Tibial artery (tissue), 4 donors: ENCODE results near the gene SLCO3A1.
A peak's percentile ranks its signal among the peaks of the same experiment; 100 is the strongest.

Source experiments
- DNase-seq, 2 donors: peaks; one replicate each; pipeline ENCODE4 v3.0.0-alpha.2; 2019
- H3K27ac ChIP-seq, 2 donors: fragments of 200-600 bp; sonication (generic) in 1 of 2; 1 replicate in 1 of 2; 2 replicates in 1 of 2; pipeline ENCODE4 v1.5.1; 2018 to 2019; ENCODE audit warnings: mild to moderate bottlenecking in 1 of 2
- H3K27me3 ChIP-seq, 2 donors: fragments of 200-600 bp; sonication (generic) in 1 of 2; one replicate each; pipeline versions ENCODE4 v1.5.1 to v1.6.0; 2016 to 2019
- H3K36me3 ChIP-seq, 3 donors: fragments of 200-600 bp; sonication (generic) in 2 of 3; one replicate each; pipeline ENCODE4 v1.5.1; 2016 to 2019; ENCODE audit warnings: mild to moderate bottlenecking in 2 of 3
- H3K4me1 ChIP-seq, 4 donors: fragments of 200-600 bp; sonication (generic) in 2 of 4; 1 replicate in 3 of 4; 2 replicates in 1 of 4; pipeline ENCODE4 v1.5.1; 2016 to 2019
- H3K4me3 ChIP-seq, 2 donors: fragments of 200-600 bp; sonication (generic) in 1 of 2; 1 replicate in 1 of 2; 2 replicates in 1 of 2; pipeline ENCODE4 v1.5.1; 2018 to 2019; ENCODE audit warnings: mild to moderate bottlenecking in 2 of 2
- H3K9me3 ChIP-seq, 3 donors: fragments of 200-600 bp; sonication (generic) in 1 of 3; one replicate each; pipeline ENCODE4 v1.5.1; 2016 to 2019
- CTCF ChIP-seq, 2 experiments: fragments of 200-600 bp in 1 of 2; fragments of 450-650 bp in 1 of 2; IDR thresholded peaks; one replicate each; pipeline ENCODE4 v1.5.1; 2017 to 2019; ENCODE audit warnings: antibody characterized with exemption in 2 of 2, mild to moderate bottlenecking in 1 of 2, moderate library complexity in 1 of 2
- intact Hi-C: fragments of 100-400 bp; cut with DNase I; formaldehyde crosslinking; loops from one replicate; pipeline ENCODE4 v1.15.0; 2023; ENCODE audit warnings: low total_unique reads

SLCO3A1 gene

GRCh38 chr15:92003515-92004067 is 150.1 kb downstream of the SLCO3A1 start:
- Histone ChIP-seq H3K27me3 (no peaks in the 10 kb centered on the region), H3K9me3 (no peaks in the 10 kb centered on the region), H3K4me3 (no peak overlapping the region), H3K36me3 (no peaks in the 10 kb centered on the region), H3K27ac (no peak overlapping the region), H3K4me1 (peaks cover 0 to 7% (median 0%) of the 10 kb centered on the region in 4 donors)
- DNase-seq, result no peak
- intact Hi-C loops, result no loop called here
- no peak for TF ChIP-seq CTCF (IDR thresholded peaks at IDR 0.05)

- Histone ChIP-seq H3K4me1 (peaks cover 0 to 21% (median 9%) of the 10 kb centered on the region in 4 donors), H3K36me3 (no peaks in the 10 kb centered on the region), H3K27me3 (no peaks in the 10 kb centered on the region), H3K27ac (no peak overlapping the region), H3K9me3 (no peaks in the 10 kb centered on the region), H3K4me3 (no peak overlapping the region)
- no peak for DNase-seq
- intact Hi-C loops, result no loop called here
- no peak for TF ChIP-seq CTCF (IDR thresholded peaks at IDR 0.05)
Observed at GRCh38 chr15:92005154-92005553, 151.6 kb downstream of the SLCO3A1 start.

- no peaks in the 10 kb centered on the region for H3K27me3 ChIP-seq
- no peaks in the 10 kb centered on the region for H3K36me3 ChIP-seq
- intact Hi-C loops, result no loop called here
- H3K9me3 ChIP-seq, result no peaks in the 10 kb centered on the region
- no peak for DNase-seq
- no peak for TF ChIP-seq CTCF (IDR thresholded peaks at IDR 0.05)
- H3K4me1 ChIP-seq, result peaks cover 0 to 21% (median 9%) of the 10 kb centered on the region in 4 donors
- H3K27ac ChIP-seq, result no peak overlapping the region
- H3K4me3 ChIP-seq, result no peak overlapping the region
Observed at GRCh38 chr15:92006186-92007028, 152.9 kb downstream of the SLCO3A1 start.

GRCh38 chr15:92009162-92009561 is 155.7 kb downstream of the SLCO3A1 start:
- H3K36me3 ChIP-seq, result no peaks in the 10 kb centered on the region
- H3K27ac ChIP-seq, result peak overlapping the region; percentile 18 to 45
- intact Hi-C loops, result no loop called here
- DNase-seq, result no peak
- no peak overlapping the region for H3K4me3 ChIP-seq
- H3K9me3 ChIP-seq, result no peaks in the 10 kb centered on the region
- peaks cover 0 to 47% (median 19%) of the 10 kb centered on the region in 4 donors for H3K4me1 ChIP-seq
- TF ChIP-seq CTCF (IDR thresholded peaks at IDR 0.05), result no peak
- no peaks in the 10 kb centered on the region for H3K27me3 ChIP-seq

- H3K4me1 ChIP-seq, result peaks cover 0 to 62% (median 28%) of the 10 kb centered on the region in 4 donors
- H3K27ac ChIP-seq, result peak overlapping the region; percentile 42 to 46
- intact Hi-C loops, result no loop called here
- no peaks in the 10 kb centered on the region for H3K36me3 ChIP-seq
- no peaks in the 10 kb centered on the region for H3K9me3 ChIP-seq
- TF ChIP-seq CTCF (IDR thresholded peaks at IDR 0.05), result no peak
- no peaks in the 10 kb centered on the region for H3K27me3 ChIP-seq
- peak overlapping the region in 1 of 2 donors; percentile 11 for H3K4me3 ChIP-seq
- no peak for DNase-seq
Observed at GRCh38 chr15:92011611-92012367, 158.3 kb downstream of the SLCO3A1 start.
